ENCODE data around the gene NR1H4.
"Not testable (repeated sequence)": the region's sequence is repeated elsewhere in the genome, so short reads cannot be mapped to it uniquely, and the experiment has no call there.

Gene NR1H4

DNA sequence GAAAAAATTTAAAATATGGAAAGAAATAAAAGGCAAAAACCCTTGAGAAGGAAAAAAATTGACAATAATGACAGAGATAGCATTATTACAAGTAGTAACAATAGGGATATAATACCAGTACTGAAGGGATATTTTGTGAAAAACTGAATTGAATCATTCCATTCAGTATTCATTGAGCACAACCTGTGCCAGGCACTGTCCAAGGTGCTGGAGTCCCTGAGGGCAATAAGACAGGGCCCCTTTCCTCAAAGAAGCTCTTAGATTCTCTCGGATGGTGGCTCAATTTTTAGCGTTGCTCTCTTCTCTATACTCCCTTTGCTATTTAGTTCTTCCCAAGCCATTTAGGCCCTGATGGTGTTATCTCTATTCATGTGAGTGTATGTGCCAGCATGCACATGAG lies 65.5 kb downstream of the NR1H4 start:
- no peak overlapping the region for H3K4me3 ChIP-seq (replicated peaks; ENCODE audit: low read depth, low read length)
- TF ChIP-seq, protein P1, sequence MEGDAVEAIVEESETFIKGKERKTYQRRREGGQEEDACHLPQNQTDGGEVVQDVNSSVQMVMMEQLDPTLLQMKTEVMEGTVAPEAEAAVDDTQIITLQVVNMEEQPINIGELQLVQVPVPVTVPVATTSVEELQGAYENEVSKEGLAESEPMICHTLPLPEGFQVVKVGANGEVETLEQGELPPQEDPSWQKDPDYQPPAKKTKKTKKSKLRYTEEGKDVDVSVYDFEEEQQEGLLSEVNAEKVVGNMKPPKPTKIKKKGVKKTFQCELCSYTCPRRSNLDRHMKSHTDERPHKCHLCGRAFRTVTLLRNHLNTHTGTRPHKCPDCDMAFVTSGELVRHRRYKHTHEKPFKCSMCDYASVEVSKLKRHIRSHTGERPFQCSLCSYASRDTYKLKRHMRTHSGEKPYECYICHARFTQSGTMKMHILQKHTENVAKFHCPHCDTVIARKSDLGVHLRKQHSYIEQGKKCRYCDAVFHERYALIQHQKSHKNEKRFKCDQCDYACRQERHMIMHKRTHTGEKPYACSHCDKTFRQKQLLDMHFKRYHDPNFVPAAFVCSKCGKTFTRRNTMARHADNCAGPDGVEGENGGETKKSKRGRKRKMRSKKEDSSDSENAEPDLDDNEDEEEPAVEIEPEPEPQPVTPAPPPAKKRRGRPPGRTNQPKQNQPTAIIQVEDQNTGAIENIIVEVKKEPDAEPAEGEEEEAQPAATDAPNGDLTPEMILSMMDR (IDR thresholded peaks at IDR 0.05; ENCODE audit: low read length, missing control alignments), result no peak
- peak; percentile 64 for DNase-seq (ENCODE audit: low read depth)

DNA sequence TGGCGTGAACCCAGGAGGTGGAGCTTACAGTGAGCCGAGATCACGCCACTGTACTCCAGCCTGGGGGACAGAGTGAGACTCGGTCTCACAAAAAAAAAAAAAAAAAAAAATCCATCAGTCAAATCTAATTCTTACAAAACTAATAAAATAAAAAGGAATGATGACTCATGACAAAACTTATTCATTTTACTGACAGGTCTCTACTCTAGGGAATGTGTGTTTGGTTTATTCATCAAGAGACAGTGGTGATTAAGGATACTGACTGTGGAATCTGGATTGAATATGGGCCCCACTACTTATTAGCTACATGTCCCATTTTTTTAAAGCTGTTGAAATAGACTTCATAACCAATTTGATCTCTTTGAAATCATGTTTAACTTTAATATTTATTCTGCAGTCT lies 70.5 kb downstream of the NR1H4 start:
- H3K4me3 ChIP-seq (replicated peaks; ENCODE audit: low read depth, low read length), result no peak overlapping the region
- TF ChIP-seq, protein P1 (IDR thresholded peaks at IDR 0.05; ENCODE audit: low read length, missing control alignments), result no peak
- no peak for DNase-seq (ENCODE audit: low read depth)

DNA sequence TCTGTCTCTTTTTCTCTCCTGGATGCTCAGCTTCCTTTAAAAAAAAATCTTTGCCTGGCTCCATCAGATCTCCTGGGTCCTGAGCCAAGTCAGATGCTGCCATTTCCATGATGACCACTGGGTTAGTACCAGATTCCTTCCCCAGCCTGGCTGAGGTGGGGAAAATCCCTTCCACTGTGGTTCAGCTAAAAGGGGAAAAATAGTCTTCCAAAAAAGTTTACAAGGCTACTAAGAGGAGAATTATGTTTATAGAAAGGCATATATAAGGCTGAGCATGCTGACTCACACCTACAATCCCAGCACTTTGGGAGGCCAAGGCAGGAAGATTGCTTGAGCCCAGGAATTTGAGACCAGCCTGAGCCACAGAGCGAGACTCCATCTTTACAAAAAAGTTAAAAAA lies 71.4 kb downstream of the NR1H4 start:
- TF ChIP-seq, protein P1 (IDR thresholded peaks at IDR 0.05; ENCODE audit: low read length, missing control alignments), result no peak
- no peak overlapping the region for H3K4me3 ChIP-seq (replicated peaks; ENCODE audit: low read depth, low read length)
- no peak for DNase-seq (ENCODE audit: low read depth)

DNA sequence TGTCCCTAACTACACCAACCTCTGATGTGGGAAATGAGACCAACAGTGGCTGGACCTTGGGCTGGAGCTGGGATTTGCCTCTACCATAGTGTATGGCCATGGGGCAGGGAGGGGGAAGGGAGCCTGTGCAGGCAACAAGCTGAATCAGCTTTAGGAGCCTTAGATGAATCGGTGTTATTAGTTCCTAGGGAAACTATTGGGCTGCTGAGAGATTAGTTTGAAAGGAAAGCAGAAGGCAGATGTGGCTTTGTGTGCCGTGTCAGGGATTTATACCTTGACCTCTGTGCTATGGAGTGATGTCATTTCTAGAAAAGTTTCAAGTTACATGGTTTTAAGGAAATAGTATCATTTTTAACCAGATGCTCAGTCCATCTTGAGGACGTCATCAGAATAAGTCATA lies 80.3 kb downstream of the NR1H4 start:
- TF ChIP-seq, protein P1 (IDR thresholded peaks at IDR 0.05; ENCODE audit: low read length, missing control alignments), result no peak
- no peak overlapping the region for H3K4me3 ChIP-seq (replicated peaks; ENCODE audit: low read depth, low read length)
- DNase-seq (ENCODE audit: low read depth), result no peak

DNA sequence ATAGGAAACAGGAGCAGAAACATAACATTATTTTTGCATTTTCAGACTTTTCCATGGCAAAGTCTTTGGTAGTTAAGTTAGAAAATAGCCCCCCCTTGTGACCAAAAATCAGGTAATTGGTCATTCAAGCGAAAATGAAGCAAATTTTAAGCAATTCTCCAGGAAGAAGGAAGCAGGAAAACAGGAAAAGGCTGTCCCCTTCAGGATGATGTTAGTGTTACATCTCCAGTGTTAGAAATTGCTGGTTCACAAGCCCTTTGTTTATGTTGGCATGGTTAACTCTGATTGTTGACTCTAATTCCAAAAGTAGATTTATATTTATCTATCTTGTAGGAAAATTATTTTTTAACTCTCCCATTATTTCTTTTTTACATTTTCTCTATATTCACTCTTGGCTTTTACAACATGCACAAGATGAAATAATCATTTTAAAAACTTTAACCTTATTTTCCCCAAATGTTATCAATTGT lies 81.0 kb downstream of the NR1H4 start:
- peak; percentile 95 for DNase-seq (ENCODE audit: low read depth)
- TF ChIP-seq, protein P1 (IDR thresholded peaks at IDR 0.05; ENCODE audit: low read length, missing control alignments), result peak; percentile 96
- H3K4me3 ChIP-seq (replicated peaks; ENCODE audit: low read depth, low read length), result no peak overlapping the region

DNA sequence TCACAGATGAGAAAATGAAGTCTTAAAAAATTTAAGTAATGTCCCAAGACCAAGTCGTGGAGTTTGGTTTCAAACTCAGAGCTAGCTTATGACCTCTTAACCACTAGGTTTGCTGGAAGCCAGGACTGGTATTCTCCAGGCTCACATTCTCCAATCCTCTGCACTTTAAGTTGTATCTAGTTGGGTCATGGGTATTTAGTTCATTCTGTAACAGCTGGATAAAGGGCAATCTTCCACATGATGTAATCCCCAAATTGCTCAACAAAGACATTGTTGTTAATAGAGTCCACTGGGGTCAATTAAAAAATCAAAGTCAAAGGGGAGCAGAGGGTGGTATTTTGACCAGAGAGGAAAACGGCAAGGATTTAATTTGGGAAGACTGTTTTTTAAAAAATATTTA lies 82.1 kb downstream of the NR1H4 start:
- H3K4me3 ChIP-seq (replicated peaks; ENCODE audit: low read depth, low read length), result no peak overlapping the region
- TF ChIP-seq, protein P1 (IDR thresholded peaks at IDR 0.05; ENCODE audit: low read length, missing control alignments), result no peak
- peak; percentile 65 for DNase-seq (ENCODE audit: low read depth)

DNA sequence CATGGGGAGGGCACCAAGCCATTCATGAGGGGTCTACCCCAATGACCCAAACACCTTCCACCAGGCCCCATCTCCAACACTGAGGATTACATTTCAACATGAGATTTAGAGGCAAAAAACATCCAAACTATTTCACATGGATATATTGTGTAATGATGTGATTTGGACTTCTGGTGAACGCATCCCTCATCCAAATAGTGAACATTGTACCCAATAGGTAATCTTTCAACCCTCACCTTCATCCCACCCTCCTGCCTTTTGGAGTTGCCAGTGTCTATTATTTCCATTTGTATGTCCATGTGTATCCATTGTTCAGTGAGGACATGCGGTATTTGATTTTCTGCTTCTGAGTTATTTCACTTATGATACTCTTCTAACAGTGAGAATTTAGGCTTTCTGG lies 83.7 kb downstream of the NR1H4 start:
- TF ChIP-seq, protein P1 (IDR thresholded peaks at IDR 0.05; ENCODE audit: low read length, missing control alignments), result no peak
- H3K4me3 ChIP-seq (replicated peaks; ENCODE audit: low read depth, low read length), result no peak overlapping the region
- no peak for DNase-seq (ENCODE audit: low read depth)

DNA sequence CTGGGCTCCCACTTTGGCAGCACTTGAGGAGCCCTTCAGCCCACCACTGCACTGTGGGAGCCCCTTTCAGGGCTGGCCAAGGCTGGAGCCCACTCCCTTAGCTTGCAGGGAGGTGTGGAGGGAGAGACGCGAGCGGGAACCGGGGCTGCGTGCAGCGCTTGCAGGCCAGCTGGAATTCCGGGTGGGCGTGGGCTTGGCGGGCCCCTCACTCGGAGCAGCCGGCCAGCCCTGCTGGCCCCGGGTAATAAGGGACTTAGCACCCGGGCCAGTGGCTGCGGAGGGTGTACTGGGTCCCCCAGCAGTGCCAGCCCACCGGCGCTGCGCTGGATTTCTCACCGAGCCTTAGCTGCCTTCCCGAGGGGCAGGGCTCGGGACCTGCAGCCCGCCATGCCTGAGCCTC lies 85.6 kb downstream of the NR1H4 start:
- H3K4me3 ChIP-seq (replicated peaks; ENCODE audit: low read depth, low read length); DNase-seq (ENCODE audit: low read depth): not testable (repeated sequence)
